HepG2 (cell line): ENCODE results near the gene BSG. TPM values are rescaled to one million over a fixed set of nuclear protein-coding genes. Genes with fewer than 3 reads are reported as not detected.

ENCODE experiments used
- E2F5 ChIP-seq: sonication (generic); formaldehyde crosslinking; conservative IDR thresholded peaks from 2 replicates; pipeline ENCODE4 v1.4.0; 2020; ENCODE audit warnings: missing genetic modification reagents
- FOXA1 ChIP-seq, 2 experiments: fragments of 450-650 bp in 1 of 2; sonication (generic) in 1 of 2; formaldehyde crosslinking in 1 of 2; IDR thresholded peaks; 2 replicates each; pipeline versions ENCODE4 v1.4.0 to v1.6.1; 2016 to 2020; ENCODE audit warnings: missing genetic modification reagents in 1 of 2
- GMEB1 ChIP-seq: sonication (generic); formaldehyde crosslinking; IDR thresholded peaks from 2 replicates; pipeline ENCODE4 v1.5.1; 2020; ENCODE audit warnings: missing genetic modification reagents, mild to moderate bottlenecking, borderline replicate concordance
- HNRNPL ChIP-seq: fragments of 200-400 bp; formaldehyde crosslinking; IDR thresholded peaks from 2 replicates; pipeline ENCODE4 v1.6.1; 2017; ENCODE audit warnings: mild to moderate bottlenecking, low read depth, low read length
- MED1 ChIP-seq: sonication (generic); formaldehyde crosslinking; IDR thresholded peaks from 2 replicates; pipeline ENCODE4 v1.4.0; 2020; ENCODE audit warnings: missing genetic modification reagents
- PAXIP1 ChIP-seq: sonication (generic); formaldehyde crosslinking; conservative IDR thresholded peaks from 2 replicates; pipeline ENCODE4 v1.4.0; 2020; ENCODE audit warnings: mild to moderate bottlenecking, missing genetic modification reagents, moderate library complexity
- SNRNP70 ChIP-seq: fragments of 200-400 bp; formaldehyde crosslinking; IDR thresholded peaks from 2 replicates; pipeline ENCODE4 v1.6.1; 2017; ENCODE audit warnings: mild to moderate bottlenecking, low read depth, low read length, moderate library complexity
- TARDBP ChIP-seq: sonication (generic); formaldehyde crosslinking; IDR thresholded peaks from 2 replicates; pipeline ENCODE4 v1.8.0; 2022; ENCODE audit warnings: mild to moderate bottlenecking, missing genetic modification reagents
- ZFP82 ChIP-seq: sonication (generic); formaldehyde crosslinking; IDR thresholded peaks from 2 replicates; pipeline ENCODE4 v1.5.1; 2020; ENCODE audit warnings: mild to moderate bottlenecking, missing genetic modification reagents, borderline replicate concordance
- ZNF121 ChIP-seq: sonication (generic); formaldehyde crosslinking; IDR thresholded peaks from 2 replicates; pipeline ENCODE4 v1.5.0; 2020; ENCODE audit warnings: mild to moderate bottlenecking, missing genetic modification reagents
- ZNF281 ChIP-seq: sonication (generic); formaldehyde crosslinking; IDR thresholded peaks from 2 replicates; pipeline ENCODE4 v1.4.0; 2020; ENCODE audit warnings: missing genetic modification reagents, borderline replicate concordance
- ZNF331 ChIP-seq: sonication (generic); formaldehyde crosslinking; IDR thresholded peaks from 2 replicates; pipeline ENCODE4 v1.4.0; 2020; ENCODE audit warnings: missing genetic modification reagents
- ZNF451 ChIP-seq: sonication (generic); formaldehyde crosslinking; IDR thresholded peaks from 2 replicates; pipeline ENCODE4 v1.5.0; 2020; ENCODE audit warnings: mild to moderate bottlenecking, missing genetic modification reagents
- ZNF556 ChIP-seq: sonication (generic); formaldehyde crosslinking; IDR thresholded peaks from 2 replicates; pipeline ENCODE4 v1.4.0; 2020; ENCODE audit warnings: mild to moderate bottlenecking, missing genetic modification reagents, borderline replicate concordance
- ZNF558 ChIP-seq: sonication (generic); formaldehyde crosslinking; IDR thresholded peaks from 2 replicates; pipeline ENCODE4 v1.9.0; 2022; ENCODE audit warnings: mild to moderate bottlenecking, missing genetic modification reagents, borderline replicate concordance
- ZSCAN25 ChIP-seq: sonication (generic); formaldehyde crosslinking; IDR thresholded peaks from 2 replicates; pipeline ENCODE4 v1.8.0; 2022; ENCODE audit warnings: mild to moderate bottlenecking, missing genetic modification reagents
- polyA plus RNA-seq, 8 experiments: library from polyadenylated mRNA; depleted of rRNA in 3 of 8; stranded (reverse) in 7 of 8; unstranded in 1 of 8; fragments of >200 nt; fragmentation: Illumina TruSeq in 4 of 8; extraction: Trizol in 4 of 8; gene quantifications; 2 replicates each; pipeline versions ENCODE4 v1.2.1 to v1.2.3, GENCODE V29; 2011 to 2016; ENCODE audit warnings: low read depth in 4 of 8, missing spikeins in 1 of 8, mixed read lengths in 1 of 8; ENCODE audit not compliant: insufficient read depth in 1 of 8
- total RNA-seq, 5 experiments: library from RNA; depleted of rRNA; stranded (reverse); fragments of >200 nt; fragmentation: Illumina TruSeq; extraction: Trizol; gene quantifications; 2 replicates each; pipeline ENCODE4 v1.2.3, GENCODE V29; 2016; ENCODE audit warnings: low read depth in 1 of 5

Gene BSG
- total and polyA plus RNA-seq, 2 of the 13 experiments (the other 11 are each of a cell fraction or from before 2014, with no cell fraction given): 309 to 754 TPM

- TF ChIP-seq ZNF281 (CRISPR knock-in tag): peak; percentile 86
- peak; percentile 75; the same call in 1 of the 2 replicates for TF ChIP-seq E2F5
- TF ChIP-seq TARDBP (CRISPR knock-in tag): no peak
- TF ChIP-seq ZSCAN25 (CRISPR knock-in tag): peak; percentile 93
- no peak for TF ChIP-seq FOXA1 (IDR thresholded peaks at IDR 0.05)
- TF ChIP-seq FOXA1 (CRISPR knock-in tag; IDR thresholded peaks at IDR 0.05): peak; percentile 80
- no peak for TF ChIP-seq SNRNP70
- peak; percentile 33; the same call in 1 of the 2 replicates for TF ChIP-seq ZNF556 (CRISPR knock-in tag)
- TF ChIP-seq ZNF121 (CRISPR knock-in tag): no peak
- peak; percentile 72 for TF ChIP-seq MED1 (CRISPR knock-in tag)
- no peak for TF ChIP-seq ZFP82 (CRISPR knock-in tag)
- no peak for TF ChIP-seq ZNF331 (CRISPR knock-in tag)
- TF ChIP-seq ZNF558 (CRISPR knock-in tag): 0 out of 2 replicates have a peak, but pooled peaks have one; percentile 43
- peak; percentile 19; the same call in 1 of the 2 replicates for TF ChIP-seq GMEB1 (CRISPR knock-in tag)
- TF ChIP-seq HNRNPL: peak; percentile 74
- 0 out of 2 replicates have a peak, but pooled peaks have one; percentile 52 for TF ChIP-seq ZNF451 (CRISPR knock-in tag)
- TF ChIP-seq PAXIP1: peak; percentile 42
Measured at GRCh38 chr19:570937-571565, 1.3 kb upstream of the BSG start (continued).
